ENCODE data around the gene CCDC117.
"Not testable (repeated sequence)": the region's sequence is repeated elsewhere in the genome, so short reads cannot be mapped to it uniquely, and the experiment has no call there.

DNA sequence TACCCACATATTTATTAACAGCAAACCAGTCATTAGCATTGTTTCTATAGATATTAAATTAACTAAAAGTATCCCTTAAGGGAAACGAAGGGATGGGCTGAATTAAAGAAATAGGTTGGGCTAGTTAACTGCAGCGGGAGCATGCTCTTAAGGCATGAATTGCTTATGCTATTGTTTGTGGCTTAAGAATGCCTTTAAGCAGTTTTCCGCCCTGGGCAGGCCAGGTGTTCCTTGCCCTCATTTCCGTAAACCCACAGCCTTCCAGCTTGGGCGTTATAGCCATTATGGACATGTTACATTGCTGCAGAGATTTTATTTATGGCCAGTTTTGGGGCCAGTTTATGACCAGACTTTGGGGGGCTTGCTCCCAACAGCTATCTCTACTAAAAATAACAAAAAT is 32.9 kb downstream of the CCDC117 start:
- TF ChIP-seq, protein P1, sequence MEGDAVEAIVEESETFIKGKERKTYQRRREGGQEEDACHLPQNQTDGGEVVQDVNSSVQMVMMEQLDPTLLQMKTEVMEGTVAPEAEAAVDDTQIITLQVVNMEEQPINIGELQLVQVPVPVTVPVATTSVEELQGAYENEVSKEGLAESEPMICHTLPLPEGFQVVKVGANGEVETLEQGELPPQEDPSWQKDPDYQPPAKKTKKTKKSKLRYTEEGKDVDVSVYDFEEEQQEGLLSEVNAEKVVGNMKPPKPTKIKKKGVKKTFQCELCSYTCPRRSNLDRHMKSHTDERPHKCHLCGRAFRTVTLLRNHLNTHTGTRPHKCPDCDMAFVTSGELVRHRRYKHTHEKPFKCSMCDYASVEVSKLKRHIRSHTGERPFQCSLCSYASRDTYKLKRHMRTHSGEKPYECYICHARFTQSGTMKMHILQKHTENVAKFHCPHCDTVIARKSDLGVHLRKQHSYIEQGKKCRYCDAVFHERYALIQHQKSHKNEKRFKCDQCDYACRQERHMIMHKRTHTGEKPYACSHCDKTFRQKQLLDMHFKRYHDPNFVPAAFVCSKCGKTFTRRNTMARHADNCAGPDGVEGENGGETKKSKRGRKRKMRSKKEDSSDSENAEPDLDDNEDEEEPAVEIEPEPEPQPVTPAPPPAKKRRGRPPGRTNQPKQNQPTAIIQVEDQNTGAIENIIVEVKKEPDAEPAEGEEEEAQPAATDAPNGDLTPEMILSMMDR (IDR thresholded peaks at IDR 0.05), result not testable (repeated sequence)
- not testable (repeated sequence) for TF ChIP-seq POLR2A (IDR thresholded peaks at IDR 0.05)

Measured in right lobe of liver (tissue), 4 donors.